HEK293 (cell line): ENCODE results near the gene RHOF.
A peak's percentile ranks its signal among the peaks of the same experiment; 100 is the strongest.

Source experiments
- CTCF ChIA-PET: fragments of 350-600 bp; formaldehyde crosslinking; extraction: SDS; loops from one replicate; lab custom pipeline; 2021; ENCODE audit warnings: antibody characterized with exemption; lab: Yijun Ruan, JAX
- POLR2A ChIA-PET: fragments of 300-600 bp; formaldehyde crosslinking; extraction: SDS; loops from one replicate; lab custom pipeline; 2020; ENCODE audit warnings: antibody characterized with exemption, inconsistent platforms; lab: Yijun Ruan, JAX
- H3K27ac ChIP-seq: fragments of 200-500 bp; sonication (Bioruptor generic); 2 replicates; pipeline ENCODE4 v1.5.1; 2014; ENCODE audit warnings: low read depth, low read length, control low read depth, inconsistent platforms; ENCODE audit errors: extremely low read depth
- H3K36me3 ChIP-seq, 2 experiments: fragments of 200-500 bp in 1 of 2; sonication (Bioruptor generic) in 1 of 2; 1 replicate in 1 of 2; 2 replicates in 1 of 2; pipeline ENCODE4 v1.5.1; 2014 to 2017; ENCODE audit warnings: inconsistent platforms in 2 of 2, low read length in 2 of 2; ENCODE audit not compliant: control insufficient read depth in 2 of 2, insufficient read depth in 1 of 2
- H3K4me1 ChIP-seq: fragments of 200-500 bp; sonication (Bioruptor generic); 2 replicates; pipeline ENCODE4 v1.5.1; 2014; ENCODE audit warnings: mild to moderate bottlenecking, low read length, inconsistent platforms; ENCODE audit not compliant: control insufficient read depth, insufficient read depth
- H3K4me3 ChIP-seq: 2 replicates; pipeline ENCODE4 v1.5.1; 2011; ENCODE audit warnings: low read depth, mild to moderate bottlenecking, control low read depth, low read length, moderate library complexity
- H3K9me3 ChIP-seq: fragments of 200-500 bp; sonication (Bioruptor generic); 2 replicates; pipeline ENCODE4 v1.5.1; 2014; ENCODE audit warnings: low read depth, low read length, inconsistent platforms; ENCODE audit not compliant: control insufficient read depth, insufficient read depth
- GLIS2 ChIP-seq: fragments of 450-650 bp; formaldehyde crosslinking; IDR thresholded peaks from 2 replicates; pipeline ENCODE4 v1.5.1; 2016; ENCODE audit warnings: missing biosample characterization, missing genetic modification characterization
- KLF1 ChIP-seq: fragments of 450-650 bp; formaldehyde crosslinking; IDR thresholded peaks from 2 replicates; pipeline ENCODE4 v1.5.1; 2016; ENCODE audit warnings: missing biosample characterization, missing genetic modification characterization
- KLF16 ChIP-seq: fragments of 450-650 bp; formaldehyde crosslinking; IDR thresholded peaks from 2 replicates; pipeline ENCODE4 v1.5.1; 2017; ENCODE audit warnings: missing biosample characterization, missing genetic modification characterization
- KLF17 ChIP-seq: fragments of 450-650 bp; formaldehyde crosslinking; IDR thresholded peaks from 2 replicates; pipeline ENCODE4 v1.5.1; 2016; ENCODE audit warnings: missing biosample characterization, missing genetic modification characterization
- KLF8 ChIP-seq: fragments of 450-650 bp; formaldehyde crosslinking; IDR thresholded peaks from 2 replicates; pipeline ENCODE4 v1.5.1; 2016; ENCODE audit warnings: missing biosample characterization, missing genetic modification characterization
- MEIS1 ChIP-seq: sonication (generic); formaldehyde crosslinking; IDR thresholded peaks from 2 replicates; pipeline ENCODE4 v1.8.1; 2022; ENCODE audit warnings: missing genetic modification reagents, mild to moderate bottlenecking, borderline replicate concordance
- ZBTB11 ChIP-seq: fragments of 450-650 bp; formaldehyde crosslinking; conservative IDR thresholded peaks from 2 replicates; pipeline ENCODE4 v1.5.1; 2016; ENCODE audit warnings: low read depth, missing biosample characterization, missing genetic modification characterization
- ZBTB8A ChIP-seq: fragments of 450-650 bp; formaldehyde crosslinking; IDR thresholded peaks from 2 replicates; pipeline ENCODE4 v1.5.1; 2016; ENCODE audit warnings: missing biosample characterization, missing genetic modification characterization
- ZFP37 ChIP-seq: fragments of 450-650 bp; formaldehyde crosslinking; IDR thresholded peaks from 2 replicates; pipeline ENCODE4 v1.5.1; 2016; ENCODE audit warnings: missing biosample characterization, missing genetic modification characterization
- ZFP41 ChIP-seq: fragments of 450-650 bp; formaldehyde crosslinking; IDR thresholded peaks from 2 replicates; pipeline ENCODE4 v1.5.1; 2016; ENCODE audit warnings: missing biosample characterization, missing genetic modification characterization, borderline replicate concordance
- ZNF23 ChIP-seq: fragments of 450-650 bp; formaldehyde crosslinking; IDR thresholded peaks from 2 replicates; pipeline ENCODE4 v1.5.1; 2016; ENCODE audit warnings: missing biosample characterization, missing genetic modification characterization, borderline replicate concordance
- ZNF266 ChIP-seq: fragments of 450-650 bp; formaldehyde crosslinking; IDR thresholded peaks from 2 replicates; pipeline ENCODE4 v1.5.1; 2016; ENCODE audit warnings: missing biosample characterization, missing genetic modification characterization, low read depth
- ZNF302 ChIP-seq: fragments of 450-650 bp; formaldehyde crosslinking; IDR thresholded peaks from 2 replicates; pipeline ENCODE4 v1.5.1; 2016; ENCODE audit warnings: missing biosample characterization, missing genetic modification characterization, low read depth
- ZNF324 ChIP-seq: fragments of 450-650 bp; formaldehyde crosslinking; IDR thresholded peaks from 2 replicates; pipeline ENCODE4 v1.5.1; 2016; ENCODE audit warnings: missing biosample characterization, missing genetic modification characterization
- ZNF394 ChIP-seq: fragments of 450-650 bp; formaldehyde crosslinking; IDR thresholded peaks from 2 replicates; pipeline ENCODE4 v1.5.1; 2016; ENCODE audit warnings: missing biosample characterization, missing genetic modification characterization, mild to moderate bottlenecking, moderate library complexity, borderline replicate concordance
- ZNF423 ChIP-seq: fragments of 450-650 bp; formaldehyde crosslinking; IDR thresholded peaks from 2 replicates; pipeline ENCODE4 v1.5.1; 2016; ENCODE audit warnings: missing biosample characterization, missing genetic modification characterization
- ZNF48 ChIP-seq: fragments of 450-650 bp; formaldehyde crosslinking; IDR thresholded peaks from 2 replicates; pipeline ENCODE4 v1.5.1; 2016; ENCODE audit warnings: missing biosample characterization, missing genetic modification characterization
- ZNF549 ChIP-seq: fragments of 450-650 bp; IDR thresholded peaks from 2 replicates; pipeline ENCODE4 v1.5.1; 2018; ENCODE audit warnings: missing biosample characterization, missing genetic modification characterization, mild to moderate bottlenecking, inconsistent platforms, moderate library complexity
- ZNF596 ChIP-seq: fragments of 450-650 bp; IDR thresholded peaks from 2 replicates; pipeline ENCODE4 v1.5.0; 2018; ENCODE audit warnings: missing biosample characterization, mild to moderate bottlenecking, missing genetic modification characterization, moderate library complexity
- ZNF621 ChIP-seq: fragments of 450-650 bp; formaldehyde crosslinking; IDR thresholded peaks from 2 replicates; pipeline ENCODE4 v1.5.1; 2017; ENCODE audit warnings: missing biosample characterization, missing genetic modification characterization
- ZNF626 ChIP-seq: fragments of 450-650 bp; sonication (Bioruptor Pico); formaldehyde crosslinking; IDR thresholded peaks from 2 replicates; pipeline ENCODE4 v1.5.1; 2018; ENCODE audit warnings: missing biosample characterization, missing genetic modification characterization, inconsistent platforms
- ZNF768 ChIP-seq: fragments of 450-650 bp; formaldehyde crosslinking; IDR thresholded peaks from 2 replicates; pipeline ENCODE4 v1.5.1; 2018; ENCODE audit warnings: missing biosample characterization, mild to moderate bottlenecking, missing genetic modification characterization
- ZNF776 ChIP-seq: fragments of 450-650 bp; formaldehyde crosslinking; IDR thresholded peaks from 2 replicates; pipeline ENCODE4 v1.5.0; 2017; ENCODE audit warnings: missing biosample characterization, missing genetic modification characterization, borderline replicate concordance
- TF ChIP-seq, protein P1 (sequence below): fragments of 450-650 bp; formaldehyde crosslinking; IDR thresholded peaks from 2 replicates; pipeline ENCODE4 v1.5.1; 2017; ENCODE audit warnings: missing biosample characterization, missing genetic modification characterization
- TF ChIP-seq, protein P2 (sequence below): fragments of 450-650 bp; formaldehyde crosslinking; IDR thresholded peaks from 2 replicates; pipeline ENCODE4 v1.5.1; 2016; ENCODE audit warnings: missing biosample characterization, missing genetic modification characterization

RHOF gene

GRCh38 chr12:121778567-121779421 lies 14.7 kb downstream of the RHOF start:
- CTCF ChIA-PET: interaction anchor here (1.5 to 15.2 kb wide), 3 partner anchors 15 to 109 kb away, joined by 3 to 238 read pairs (median 16); partner anchors contain the start of gene RHOF
- POLR2A ChIA-PET: interaction anchor here (1.4 kb wide), 1 partner anchor 109 kb away, joined by 3 read pairs; the partner anchor contains the start of gene PSMD9
- Histone ChIP-seq H3K36me3 (peaks cover 0 to 3% of the 10 kb centered on the region in 2 experiments; a peak in 1 of 3 replicates), H3K27ac (no peak overlapping the region), H3K9me3 (no peaks in the 10 kb centered on the region), H3K4me1 (no peaks in the 10 kb centered on the region), H3K4me3 (no peak overlapping the region)
- no peak for TF ChIP-seq ZFP41 (tag by site-specific recombination)
- no peak for TF ChIP-seq ZNF394 (tag by site-specific recombination)
- no peak for TF ChIP-seq ZBTB8A
- no peak for TF ChIP-seq ZNF768 (tag by site-specific recombination)
- TF ChIP-seq GLIS2 (tag by site-specific recombination): no peak
- TF ChIP-seq MEIS1 (CRISPR knock-in tag): no peak
- TF ChIP-seq KLF16: no peak
- TF ChIP-seq ZNF776 (tag by site-specific recombination): no peak
- no peak for TF ChIP-seq ZNF266
- no peak for TF ChIP-seq ZNF621
- TF ChIP-seq ZNF324: no peak
- no peak for TF ChIP-seq ZNF626 (tag by site-specific recombination)
- no peak for TF ChIP-seq ZNF423 (tag by site-specific recombination)
- no peak for TF ChIP-seq ZNF48 (tag by site-specific recombination)
- TF ChIP-seq, protein P1, sequence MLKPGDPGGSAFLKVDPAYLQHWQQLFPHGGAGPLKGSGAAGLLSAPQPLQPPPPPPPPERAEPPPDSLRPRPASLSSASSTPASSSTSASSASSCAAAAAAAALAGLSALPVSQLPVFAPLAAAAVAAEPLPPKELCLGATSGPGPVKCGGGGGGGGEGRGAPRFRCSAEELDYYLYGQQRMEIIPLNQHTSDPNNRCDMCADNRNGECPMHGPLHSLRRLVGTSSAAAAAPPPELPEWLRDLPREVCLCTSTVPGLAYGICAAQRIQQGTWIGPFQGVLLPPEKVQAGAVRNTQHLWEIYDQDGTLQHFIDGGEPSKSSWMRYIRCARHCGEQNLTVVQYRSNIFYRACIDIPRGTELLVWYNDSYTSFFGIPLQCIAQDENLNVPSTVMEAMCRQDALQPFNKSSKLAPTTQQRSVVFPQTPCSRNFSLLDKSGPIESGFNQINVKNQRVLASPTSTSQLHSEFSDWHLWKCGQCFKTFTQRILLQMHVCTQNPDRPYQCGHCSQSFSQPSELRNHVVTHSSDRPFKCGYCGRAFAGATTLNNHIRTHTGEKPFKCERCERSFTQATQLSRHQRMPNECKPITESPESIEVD: no peak
- TF ChIP-seq, all 188 proteins: peak for 0

DNA sequence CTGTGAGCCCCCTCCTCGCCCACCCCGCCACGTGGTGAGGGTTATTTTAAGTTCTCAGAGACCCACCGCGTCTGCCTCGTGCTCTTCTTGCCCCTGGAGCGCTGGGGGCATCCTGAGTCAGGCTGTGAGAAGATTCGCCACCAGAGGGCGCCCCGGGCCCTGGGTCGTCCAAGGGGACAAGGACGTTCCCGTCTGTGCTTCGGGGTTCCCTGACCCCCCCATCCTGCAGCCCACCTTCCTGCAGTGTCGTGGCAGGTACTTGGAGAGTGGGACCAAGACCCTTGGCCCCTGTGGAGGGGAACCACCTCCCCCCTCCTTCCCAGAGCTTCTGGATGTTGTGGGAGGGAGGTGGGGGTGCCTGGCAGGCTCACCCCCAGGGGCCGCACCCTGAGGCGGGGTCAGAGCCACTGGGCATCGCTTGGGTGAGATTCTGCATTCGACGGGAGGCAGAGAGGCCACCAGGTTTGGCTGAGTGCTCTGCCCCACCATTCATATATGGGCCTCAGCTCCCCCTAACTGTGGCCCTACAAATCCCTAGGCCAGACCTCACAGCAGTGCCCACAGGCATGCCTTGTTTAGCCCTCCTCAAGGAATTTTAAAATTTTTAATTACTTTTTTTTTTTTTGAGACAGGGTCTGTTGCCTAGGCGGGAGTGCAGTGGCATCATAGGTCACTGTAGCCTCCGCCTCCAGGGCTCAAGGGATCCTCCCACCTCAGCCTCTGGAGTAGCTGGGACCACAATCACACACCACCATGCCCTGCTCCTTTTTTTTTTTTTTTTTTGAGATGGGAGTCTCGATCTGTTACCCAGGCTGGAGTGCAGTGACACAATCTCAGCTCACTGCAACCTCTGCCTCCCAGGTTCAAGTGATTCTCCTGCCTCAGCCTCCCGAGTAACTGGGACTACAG lies 17.0 kb downstream of the RHOF start:
- Histone ChIP-seq H3K27ac (no peak overlapping the region), H3K4me3 (no peak overlapping the region), H3K36me3 (peaks cover 0 to 3% of the 10 kb centered on the region in 2 experiments; a peak in 1 of 3 replicates), H3K9me3 (no peaks in the 10 kb centered on the region), H3K4me1 (no peaks in the 10 kb centered on the region)
- CTCF ChIA-PET: interaction anchor here (0.6 to 15.2 kb wide), 17 partner anchors 9 to 1262 kb away, joined by 3 to 238 read pairs (median 3); partner anchors contain the start of gene RHOF
- POLR2A ChIA-PET: interaction anchor here (0.7 kb wide), 1 partner anchor 1576 kb away, joined by 4 read pairs; the partner anchor contains the start of gene RPLP0
- peak; percentile 18; the same call in 1 of the 2 replicates for TF ChIP-seq KLF17 (tag by site-specific recombination)
- TF ChIP-seq ZNF621: no peak
- no peak for TF ChIP-seq ZNF302 (tag by site-specific recombination)
- no peak for TF ChIP-seq ZNF596 (tag by site-specific recombination)
- no peak for TF ChIP-seq ZBTB11 (tag by site-specific recombination)
- TF ChIP-seq, protein P2, sequence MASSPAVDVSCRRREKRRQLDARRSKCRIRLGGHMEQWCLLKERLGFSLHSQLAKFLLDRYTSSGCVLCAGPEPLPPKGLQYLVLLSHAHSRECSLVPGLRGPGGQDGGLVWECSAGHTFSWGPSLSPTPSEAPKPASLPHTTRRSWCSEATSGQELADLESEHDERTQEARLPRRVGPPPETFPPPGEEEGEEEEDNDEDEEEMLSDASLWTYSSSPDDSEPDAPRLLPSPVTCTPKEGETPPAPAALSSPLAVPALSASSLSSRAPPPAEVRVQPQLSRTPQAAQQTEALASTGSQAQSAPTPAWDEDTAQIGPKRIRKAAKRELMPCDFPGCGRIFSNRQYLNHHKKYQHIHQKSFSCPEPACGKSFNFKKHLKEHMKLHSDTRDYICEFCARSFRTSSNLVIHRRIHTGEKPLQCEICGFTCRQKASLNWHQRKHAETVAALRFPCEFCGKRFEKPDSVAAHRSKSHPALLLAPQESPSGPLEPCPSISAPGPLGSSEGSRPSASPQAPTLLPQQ (tag by site-specific recombination): no peak
- TF ChIP-seq KLF1: 0 out of 2 replicates have a peak, but pooled peaks have one; percentile 20
- peak; percentile 24; the same call in 1 of the 2 replicates for TF ChIP-seq KLF8 (tag by site-specific recombination)
- TF ChIP-seq ZNF23 (tag by site-specific recombination): no peak
- TF ChIP-seq ZNF549 (tag by site-specific recombination): no peak
- no peak for TF ChIP-seq ZFP37
- TF ChIP-seq ZNF324: 0 out of 2 replicates have a peak, but pooled peaks have one; percentile 32
